D721Med (cell line): Measurements from ENCODE around the gene OR2T10.

Experiments used
- DNase-seq: peaks from one replicate; pipeline ENCODE4 v3.0.0; 2011; ENCODE audit warnings: low spot score; ENCODE audit not compliant: insufficient read length
- FAIRE-seq: peaks from 2 replicates; lab custom pipeline; 2011; peaks lifted over from hg19 to GRCh38; lab: Jason Lieb, UNC
- TF ChIP-seq, protein P1 (sequence below): IDR thresholded peaks from 2 replicates; pipeline ENCODE4 v1.5.1; 2012; ENCODE audit warnings: mild to moderate bottlenecking, control low read depth; ENCODE audit not compliant: insufficient read depth; ENCODE audit errors: missing control alignments

The OR2T10 gene

DNA sequence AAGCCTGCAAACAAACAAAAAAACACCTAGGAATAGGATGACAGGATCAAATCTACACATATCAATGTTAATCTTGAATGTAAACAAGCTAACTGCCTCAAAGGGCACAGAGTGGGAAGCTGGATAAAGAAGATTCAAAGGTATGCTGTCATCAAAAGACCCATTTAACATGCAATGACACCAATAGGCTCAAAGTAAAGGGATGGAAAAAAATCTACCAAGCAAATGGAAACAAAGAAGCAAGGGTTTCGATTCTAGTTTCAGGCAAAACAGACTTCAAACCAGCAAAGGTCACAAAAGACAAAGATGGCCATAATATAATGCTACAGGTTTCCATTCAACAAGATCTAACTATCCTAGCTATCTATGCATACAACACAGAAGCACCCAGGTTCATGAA lies 16.2 kb upstream of the OR2T10 start:
- TF ChIP-seq, protein P1, sequence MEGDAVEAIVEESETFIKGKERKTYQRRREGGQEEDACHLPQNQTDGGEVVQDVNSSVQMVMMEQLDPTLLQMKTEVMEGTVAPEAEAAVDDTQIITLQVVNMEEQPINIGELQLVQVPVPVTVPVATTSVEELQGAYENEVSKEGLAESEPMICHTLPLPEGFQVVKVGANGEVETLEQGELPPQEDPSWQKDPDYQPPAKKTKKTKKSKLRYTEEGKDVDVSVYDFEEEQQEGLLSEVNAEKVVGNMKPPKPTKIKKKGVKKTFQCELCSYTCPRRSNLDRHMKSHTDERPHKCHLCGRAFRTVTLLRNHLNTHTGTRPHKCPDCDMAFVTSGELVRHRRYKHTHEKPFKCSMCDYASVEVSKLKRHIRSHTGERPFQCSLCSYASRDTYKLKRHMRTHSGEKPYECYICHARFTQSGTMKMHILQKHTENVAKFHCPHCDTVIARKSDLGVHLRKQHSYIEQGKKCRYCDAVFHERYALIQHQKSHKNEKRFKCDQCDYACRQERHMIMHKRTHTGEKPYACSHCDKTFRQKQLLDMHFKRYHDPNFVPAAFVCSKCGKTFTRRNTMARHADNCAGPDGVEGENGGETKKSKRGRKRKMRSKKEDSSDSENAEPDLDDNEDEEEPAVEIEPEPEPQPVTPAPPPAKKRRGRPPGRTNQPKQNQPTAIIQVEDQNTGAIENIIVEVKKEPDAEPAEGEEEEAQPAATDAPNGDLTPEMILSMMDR, result no peak
- FAIRE-seq (no peak), DNase-seq (no peak)

DNA sequence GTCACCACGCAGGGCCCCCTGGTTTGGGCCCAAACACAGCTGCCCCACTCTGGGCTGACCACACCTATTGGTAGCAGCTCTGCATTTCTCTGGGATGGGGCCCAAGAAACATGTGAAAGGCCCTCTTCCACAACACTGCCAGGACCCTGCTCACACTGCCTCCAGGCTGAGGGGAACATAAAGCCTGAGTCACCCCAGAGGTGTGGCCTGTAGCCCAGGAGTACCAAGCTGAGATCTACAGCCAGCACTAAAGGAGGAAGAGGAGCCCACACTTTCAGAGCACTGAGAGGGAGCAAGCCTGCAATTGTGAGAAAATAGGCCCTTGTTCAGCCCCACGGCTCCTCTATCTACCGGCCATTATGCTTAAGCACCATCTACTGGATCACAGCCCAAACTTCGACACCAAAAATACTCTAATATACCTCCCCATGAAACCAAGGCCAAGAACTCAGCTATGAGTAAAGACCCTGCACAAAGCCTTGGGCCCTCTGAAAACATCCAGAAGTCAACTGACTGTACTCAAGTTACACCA lies 14.4 kb upstream of the OR2T10 start:
- DNase-seq (no peak), FAIRE-seq (no peak)

DNA sequence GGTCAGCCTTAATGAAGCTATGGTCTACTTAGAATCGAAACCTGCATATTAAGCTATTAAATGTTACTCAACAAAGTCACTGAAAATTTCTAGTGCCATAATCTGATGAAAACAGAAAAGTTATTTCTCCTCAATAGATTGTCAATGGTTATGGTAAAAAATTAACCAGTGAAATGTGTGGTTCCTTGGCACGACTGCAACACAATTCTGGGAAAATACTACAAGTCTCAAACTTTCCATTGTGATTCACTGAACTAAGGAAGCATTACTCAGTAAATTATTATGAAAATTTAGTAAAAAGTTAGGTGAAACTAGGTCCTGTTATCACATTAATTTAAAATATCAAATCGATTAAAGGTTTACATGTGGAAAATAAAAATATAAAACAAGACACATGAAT lies 12.8 kb upstream of the OR2T10 start:
- no peak for FAIRE-seq
- TF ChIP-seq, protein P1, result no peak
- DNase-seq, result no peak

More for the DNA sequence above, 14.4 kb upstream of the OR2T10 start:
- TF ChIP-seq, protein P1, result no peak

DNA sequence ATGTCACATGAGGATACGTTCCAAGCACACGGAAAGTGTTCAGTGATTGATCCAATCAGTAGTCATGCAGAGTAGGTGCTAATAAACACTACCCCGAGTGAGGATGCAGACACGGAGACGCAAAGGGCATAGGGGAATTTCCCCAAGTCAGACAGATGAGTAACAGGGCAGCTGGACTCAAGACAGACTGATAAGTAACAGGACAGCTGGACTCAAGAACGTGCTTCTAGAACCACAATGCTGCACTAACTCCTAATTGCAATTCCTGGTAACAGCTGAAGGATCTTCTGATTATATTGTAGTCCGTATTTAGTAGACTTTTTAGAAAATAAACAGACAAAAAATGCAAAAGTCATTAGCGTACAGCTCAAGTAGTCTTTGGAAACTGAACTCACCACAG lies 1.9 kb upstream of the OR2T10 start:
- TF ChIP-seq, protein P1, result no peak
- FAIRE-seq, result no peak
- DNase-seq, result no peak

DNA sequence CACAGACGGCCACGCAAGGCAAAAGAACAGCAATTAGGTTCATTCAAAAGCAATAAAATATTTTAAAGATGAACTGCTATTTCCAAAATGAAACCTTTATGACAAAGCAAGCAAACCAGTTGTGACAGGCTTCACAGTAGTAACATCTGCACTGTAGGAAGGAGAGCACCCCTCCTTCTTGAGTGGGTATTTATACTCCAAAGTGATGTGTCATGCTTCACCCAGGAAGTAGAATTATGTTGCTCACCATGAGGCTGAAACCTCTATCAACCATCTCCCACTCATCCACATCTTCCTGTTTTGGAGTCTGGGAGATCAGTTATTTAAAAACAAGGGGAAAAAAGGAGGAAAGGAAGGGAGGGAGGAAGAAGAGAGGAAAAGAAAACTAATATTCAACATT lies 885 bp downstream of the OR2T10 start:
- no peak for FAIRE-seq
- no peak for DNase-seq
- TF ChIP-seq, protein P1, result no peak

DNA sequence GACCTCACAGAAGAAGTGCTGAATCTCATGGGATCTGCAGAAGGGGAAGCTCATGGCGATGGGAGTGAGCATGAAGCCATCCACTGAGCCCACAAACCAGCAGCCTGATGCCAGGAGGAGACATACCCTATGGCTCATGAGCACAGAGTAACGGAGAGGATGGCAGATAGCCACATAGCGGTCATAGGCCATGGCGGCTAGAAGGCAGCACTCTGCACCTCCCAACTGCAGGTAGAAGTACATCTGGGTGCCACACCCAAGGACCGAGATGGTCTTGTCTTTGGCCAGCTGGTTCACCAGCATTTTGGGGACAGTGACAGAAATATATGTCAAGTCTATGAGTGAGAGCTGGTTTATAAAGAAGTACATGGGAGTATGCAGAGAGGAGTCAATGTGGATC lies 4.3 kb downstream of the OR2T10 start:
- DNase-seq, result no peak
- FAIRE-seq, result no peak

DNA sequence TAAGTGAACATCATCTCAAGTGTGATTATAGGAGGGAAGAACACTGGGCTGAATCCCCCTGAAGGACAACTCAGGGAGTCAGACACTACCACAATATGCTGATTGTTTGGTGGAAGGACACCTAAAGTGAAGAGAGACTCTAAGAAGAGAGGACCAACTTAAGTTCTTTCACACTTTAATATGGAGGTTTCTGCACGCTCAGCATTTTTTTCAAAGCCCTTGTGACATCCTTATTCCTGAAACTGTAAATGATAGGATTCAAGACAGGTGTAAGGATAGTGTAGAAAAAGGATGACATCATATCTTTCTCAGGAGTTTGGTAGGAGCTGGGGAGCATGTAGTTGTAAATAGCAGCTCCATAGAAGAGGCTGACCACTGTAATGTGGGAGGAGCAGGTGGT lies 4.8 kb downstream of the OR2T10 start:
- TF ChIP-seq, protein P1, result no peak
- FAIRE-seq, result no peak
- DNase-seq, result no peak

More for the DNA sequence above, 4.3 kb downstream of the OR2T10 start:
- TF ChIP-seq, protein P1, result no peak
